WERI-Rb-1 (cell line): ENCODE measurements around the gene KHDRBS2.

ENCODE experiments used
- DNase-seq: peaks from one replicate; pipeline ENCODE4 v3.0.0-alpha.2; 2020
- H3K27ac ChIP-seq: fragments of 250-450 bp; sonication (Bioruptor Pico); 2 replicates; pipeline ENCODE4 v1.5.1; 2020; ENCODE audit warnings: mild to moderate bottlenecking, moderate library complexity
- H3K27me3 ChIP-seq: fragments of 250-450 bp; sonication (Bioruptor Pico); 2 replicates; pipeline ENCODE4 v1.5.1; 2021; ENCODE audit warnings: mild to moderate bottlenecking, low read depth, moderate library complexity; ENCODE audit not compliant: insufficient read depth, severe bottlenecking
- H3K36me3 ChIP-seq: fragments of 250-450 bp; sonication (Bioruptor Pico); 2 replicates; pipeline ENCODE4 v1.5.1; 2020; ENCODE audit warnings: mild to moderate bottlenecking, moderate library complexity
- H3K4me3 ChIP-seq: 2 replicates; pipeline ENCODE4 v1.5.1; 2011; ENCODE audit warnings: low read depth, mild to moderate bottlenecking, control low read depth, low read length
- H3K9me3 ChIP-seq: fragments of 250-450 bp; sonication (Bioruptor Pico); 2 replicates; pipeline ENCODE4 v1.5.1; 2021; ENCODE audit warnings: mild to moderate bottlenecking, moderate library complexity; ENCODE audit not compliant: severe bottlenecking
- TF ChIP-seq, protein P1 (sequence below): IDR thresholded peaks from 2 replicates; pipeline ENCODE4 v1.5.1; 2011; ENCODE audit warnings: low read depth, mild to moderate bottlenecking, control low read depth, inconsistent platforms, low read length

Gene KHDRBS2

DNA sequence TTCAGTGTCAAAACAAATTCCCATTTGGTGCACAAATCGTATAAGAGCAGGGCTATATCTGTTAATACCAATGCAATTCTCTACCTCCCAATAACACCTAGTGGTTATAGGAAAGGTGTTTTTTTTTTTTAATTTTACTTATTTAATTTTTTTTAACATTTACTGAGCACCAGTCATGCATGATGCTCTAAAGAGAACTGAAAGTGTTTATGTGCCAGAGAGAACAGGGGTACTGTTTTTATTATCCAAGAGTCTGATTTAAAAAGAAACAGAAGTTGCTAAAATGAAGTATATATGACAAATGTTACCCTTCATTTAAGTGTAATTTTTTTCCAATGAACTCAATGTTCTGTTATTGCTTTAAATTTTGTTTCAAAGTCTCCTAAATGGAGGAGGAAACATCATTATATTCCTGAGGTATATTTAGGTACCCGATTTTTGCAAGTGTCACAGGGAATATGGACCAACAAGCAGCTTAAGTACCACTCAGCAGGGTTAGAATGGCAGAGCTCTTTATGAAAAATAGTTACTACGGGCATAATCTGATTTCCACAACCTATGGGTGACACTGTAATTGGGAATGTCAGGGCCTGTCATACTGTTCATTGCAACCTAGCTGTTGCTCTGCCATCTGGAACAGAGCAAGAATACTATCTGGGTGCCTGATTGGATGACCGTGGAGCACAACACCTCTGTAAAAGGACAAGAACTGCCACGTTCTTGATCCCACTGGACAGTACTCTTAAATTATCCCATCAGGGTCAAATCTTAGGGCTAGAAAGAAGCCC lies 195.4 kb downstream of the KHDRBS2 start:
- Histone ChIP-seq H3K4me3 (no peak overlapping the region), H3K27ac (no peak overlapping the region), H3K9me3 (no peaks in the 10 kb centered on the region), H3K36me3 (no peaks in the 10 kb centered on the region), H3K27me3 (peaks cover 17% of the 10 kb centered on the region)
- no peak for DNase-seq
- TF ChIP-seq, protein P1, sequence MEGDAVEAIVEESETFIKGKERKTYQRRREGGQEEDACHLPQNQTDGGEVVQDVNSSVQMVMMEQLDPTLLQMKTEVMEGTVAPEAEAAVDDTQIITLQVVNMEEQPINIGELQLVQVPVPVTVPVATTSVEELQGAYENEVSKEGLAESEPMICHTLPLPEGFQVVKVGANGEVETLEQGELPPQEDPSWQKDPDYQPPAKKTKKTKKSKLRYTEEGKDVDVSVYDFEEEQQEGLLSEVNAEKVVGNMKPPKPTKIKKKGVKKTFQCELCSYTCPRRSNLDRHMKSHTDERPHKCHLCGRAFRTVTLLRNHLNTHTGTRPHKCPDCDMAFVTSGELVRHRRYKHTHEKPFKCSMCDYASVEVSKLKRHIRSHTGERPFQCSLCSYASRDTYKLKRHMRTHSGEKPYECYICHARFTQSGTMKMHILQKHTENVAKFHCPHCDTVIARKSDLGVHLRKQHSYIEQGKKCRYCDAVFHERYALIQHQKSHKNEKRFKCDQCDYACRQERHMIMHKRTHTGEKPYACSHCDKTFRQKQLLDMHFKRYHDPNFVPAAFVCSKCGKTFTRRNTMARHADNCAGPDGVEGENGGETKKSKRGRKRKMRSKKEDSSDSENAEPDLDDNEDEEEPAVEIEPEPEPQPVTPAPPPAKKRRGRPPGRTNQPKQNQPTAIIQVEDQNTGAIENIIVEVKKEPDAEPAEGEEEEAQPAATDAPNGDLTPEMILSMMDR: no peak

DNA sequence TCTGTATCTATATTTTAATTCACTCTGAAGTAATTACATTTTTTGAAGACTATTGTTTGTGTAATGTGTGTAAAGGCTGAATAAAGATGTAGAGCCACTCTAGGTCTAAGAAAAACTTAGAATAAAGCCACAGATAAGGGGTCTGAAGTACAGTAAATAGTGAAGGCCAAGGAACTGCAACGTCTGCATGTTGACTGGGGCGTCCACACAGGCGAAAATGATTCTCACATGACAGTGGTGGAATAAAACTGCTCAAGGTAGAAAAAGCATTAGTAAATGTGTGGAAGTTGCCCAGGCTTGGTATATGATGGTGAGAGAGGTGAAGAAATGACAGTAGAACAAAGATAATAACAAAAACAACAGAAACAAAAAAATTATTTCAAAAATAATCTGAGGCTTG lies 196.2 kb downstream of the KHDRBS2 start:
- Histone ChIP-seq H3K27ac (no peak overlapping the region), H3K9me3 (no peaks in the 10 kb centered on the region), H3K36me3 (no peaks in the 10 kb centered on the region), H3K4me3 (no peak overlapping the region), H3K27me3 (peaks cover 17% of the 10 kb centered on the region)
- TF ChIP-seq, protein P1: no peak
- no peak for DNase-seq

DNA sequence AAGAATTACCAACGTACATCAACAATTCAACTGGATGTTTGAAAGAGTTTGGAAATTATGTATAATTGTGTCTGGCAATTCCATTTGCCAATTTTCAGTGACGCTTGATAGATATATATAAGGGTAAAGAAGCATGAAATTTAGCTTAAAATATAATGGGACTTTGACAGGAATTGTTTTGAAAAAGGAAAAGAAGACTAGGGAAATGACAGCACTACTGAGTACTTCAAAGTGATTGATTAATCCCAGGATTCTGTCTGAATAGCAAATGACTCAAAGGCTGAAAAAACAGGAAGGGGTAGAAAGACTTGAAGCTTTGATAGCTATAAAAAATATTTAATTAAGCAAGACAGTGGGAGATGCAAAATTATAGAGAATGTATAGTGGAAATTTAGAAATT lies 200.0 kb downstream of the KHDRBS2 start:
- H3K27ac ChIP-seq: no peak overlapping the region
- no peaks in the 10 kb centered on the region for H3K36me3 ChIP-seq
- no peak overlapping the region for H3K4me3 ChIP-seq
- H3K9me3 ChIP-seq: no peaks in the 10 kb centered on the region
- TF ChIP-seq, protein P1: no peak
- peaks cover 20% of the 10 kb centered on the region for H3K27me3 ChIP-seq
- no peak for DNase-seq

DNA sequence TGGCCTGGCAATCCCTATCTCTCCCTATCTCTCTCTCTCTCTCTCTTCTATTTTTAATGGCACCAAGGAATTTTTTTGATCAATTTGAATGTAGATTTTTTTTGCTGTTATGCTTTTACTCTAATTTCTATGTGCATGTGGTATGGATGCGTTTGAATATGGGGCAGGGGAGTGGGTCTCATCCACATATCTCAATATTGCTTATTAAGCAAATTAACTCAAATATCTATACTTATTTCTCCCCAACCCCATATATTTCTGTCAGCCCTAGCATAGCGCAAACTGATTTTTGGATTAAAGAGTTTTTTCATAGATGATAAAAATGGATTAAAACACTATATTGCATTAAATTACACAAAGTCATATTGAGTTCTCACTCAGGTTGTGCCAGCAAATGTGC lies 210.2 kb downstream of the KHDRBS2 start:
- Histone ChIP-seq H3K9me3 (no peaks in the 10 kb centered on the region), H3K27me3 (peaks cover 10% of the 10 kb centered on the region), H3K27ac (no peak overlapping the region), H3K36me3 (no peaks in the 10 kb centered on the region), H3K4me3 (no peak overlapping the region)
- TF ChIP-seq, protein P1: no peak
- DNase-seq: no peak

DNA sequence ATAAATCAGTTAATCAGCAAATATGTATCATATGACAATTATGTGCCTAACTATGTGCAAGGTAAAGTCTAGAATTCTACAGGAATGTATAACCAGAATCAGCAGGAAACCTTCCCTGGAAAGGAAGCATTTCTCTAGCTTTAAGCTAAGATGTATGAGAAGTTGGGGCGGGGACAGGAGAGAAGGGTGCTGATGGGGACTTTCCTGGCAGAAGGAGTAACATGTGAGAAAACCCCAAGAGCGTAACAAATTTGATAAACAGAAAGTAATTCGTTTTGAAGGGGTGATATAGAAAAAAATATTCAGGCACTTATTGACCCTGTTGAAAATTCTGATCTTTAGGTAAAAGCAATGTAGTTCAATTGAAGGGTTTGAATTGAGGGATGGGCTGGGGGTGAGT lies 226.1 kb downstream of the KHDRBS2 start:
- Histone ChIP-seq H3K27me3 (peaks cover 11% of the 10 kb centered on the region), H3K27ac (no peak overlapping the region), H3K4me3 (no peak overlapping the region), H3K36me3 (no peaks in the 10 kb centered on the region), H3K9me3 (no peaks in the 10 kb centered on the region)
- DNase-seq: no peak
- TF ChIP-seq, protein P1: no peak

DNA sequence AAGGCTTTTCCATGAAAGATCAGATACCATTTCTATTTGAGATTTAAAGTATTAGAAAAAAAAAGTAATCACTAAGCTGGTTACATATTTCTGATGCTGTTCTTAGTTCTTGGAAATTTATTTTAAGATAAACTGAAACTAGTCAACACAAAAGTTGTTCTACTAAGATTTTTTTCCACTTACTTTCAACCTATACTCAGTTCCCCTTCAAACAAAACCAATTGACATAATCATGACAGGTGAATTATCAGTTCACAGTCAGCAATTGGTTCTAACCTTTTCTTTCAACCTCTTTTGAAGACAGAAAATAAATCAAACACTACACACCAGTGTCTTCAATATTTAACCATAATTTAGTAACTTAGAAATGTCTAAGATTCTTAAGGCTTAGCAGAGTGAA lies 228.7 kb downstream of the KHDRBS2 start:
- Histone ChIP-seq H3K36me3 (no peaks in the 10 kb centered on the region), H3K27me3 (peaks cover 11% of the 10 kb centered on the region), H3K9me3 (no peaks in the 10 kb centered on the region), H3K27ac (no peak overlapping the region), H3K4me3 (no peak overlapping the region)
- TF ChIP-seq, protein P1: no peak
- DNase-seq: no peak
